Skeletal muscle satellite cell (primary cell): ENCODE data around the gene VIPR2.
"Not testable (repeated sequence)": the region's sequence is repeated elsewhere in the genome, so short reads cannot be mapped to it uniquely, and the experiment has no call there.

Experiments used
- H3K27me3 ChIP-seq: 2 replicates; pipeline ENCODE4 v1.7.0; 2013; ENCODE audit warnings: low read length; ENCODE audit not compliant: control insufficient read depth, insufficient read depth
- H3K36me3 ChIP-seq: 2 replicates; pipeline ENCODE4 v1.7.0; 2013; ENCODE audit warnings: mild to moderate bottlenecking, control low read depth, low read length; ENCODE audit not compliant: insufficient read depth
- H3K4me1 ChIP-seq: 2 replicates; pipeline ENCODE4 v1.7.0; 2013; ENCODE audit warnings: low read length; ENCODE audit not compliant: control insufficient read depth, insufficient read depth
- H3K4me2 ChIP-seq: 2 replicates; pipeline ENCODE4 v1.7.0; 2013; ENCODE audit warnings: mild to moderate bottlenecking, low read length
- H3K4me3 ChIP-seq: 2 replicates; pipeline ENCODE4 v1.7.0; 2013; ENCODE audit warnings: low read length
- H3K9ac ChIP-seq: 2 replicates; pipeline ENCODE4 v1.7.0; 2013; ENCODE audit warnings: mild to moderate bottlenecking, low read depth, low read length, moderate library complexity
- H3K9me3 ChIP-seq: replicated peaks from 2 replicates; pipeline ENCODE4 v1.7.0; 2013; ENCODE audit warnings: mild to moderate bottlenecking, control low read depth, low read length

The VIPR2 gene

GRCh38 chr7:159107161-159107892 lies 37.3 kb downstream of the VIPR2 start:
- no peaks in the 10 kb centered on the region for H3K27me3 ChIP-seq
- H3K4me2 ChIP-seq, result no peak overlapping the region
- H3K4me3 ChIP-seq, result no peak overlapping the region
- H3K4me1 ChIP-seq, result no peaks in the 10 kb centered on the region
- no peak overlapping the region for H3K9ac ChIP-seq
- no peaks in the 10 kb centered on the region for H3K9me3 ChIP-seq
- H3K36me3 ChIP-seq, result no peaks in the 10 kb centered on the region

GRCh38 chr7:159105832-159106811 lies 38.5 kb downstream of the VIPR2 start:
- no peak overlapping the region for H3K9ac ChIP-seq
- no peaks in the 10 kb centered on the region for H3K27me3 ChIP-seq
- no peaks in the 10 kb centered on the region for H3K4me1 ChIP-seq
- no peak overlapping the region for H3K4me2 ChIP-seq
- no peaks in the 10 kb centered on the region for H3K9me3 ChIP-seq
- H3K36me3 ChIP-seq, result no peaks in the 10 kb centered on the region
- H3K4me3 ChIP-seq, result no peak overlapping the region

- no peaks in the 10 kb centered on the region for H3K4me1 ChIP-seq
- no peak overlapping the region for H3K4me2 ChIP-seq
- no peaks in the 10 kb centered on the region for H3K9me3 ChIP-seq
- H3K27me3 ChIP-seq, result no peaks in the 10 kb centered on the region
- no peak overlapping the region for H3K9ac ChIP-seq
- H3K36me3 ChIP-seq, result no peaks in the 10 kb centered on the region
- no peak overlapping the region for H3K4me3 ChIP-seq
Measured at GRCh38 chr7:159105066-159105780, 39.4 kb downstream of the VIPR2 start.

GRCh38 chr7:159104188-159104920 lies 40.3 kb downstream of the VIPR2 start:
- Histone ChIP-seq H3K9ac (no peak overlapping the region), H3K4me2 (no peak overlapping the region), H3K4me3 (no peak overlapping the region), H3K27me3 (no peaks in the 10 kb centered on the region), H3K4me1 (no peaks in the 10 kb centered on the region), H3K36me3 (no peaks in the 10 kb centered on the region), H3K9me3 (no peaks in the 10 kb centered on the region)

- Histone ChIP-seq H3K27me3 (no peaks in the 10 kb centered on the region), H3K4me1 (no peaks in the 10 kb centered on the region), H3K4me3 (no peak overlapping the region), H3K4me2 (no peak overlapping the region), H3K9me3 (no peaks in the 10 kb centered on the region), H3K9ac (no peak overlapping the region), H3K36me3 (no peaks in the 10 kb centered on the region)
Measured at GRCh38 chr7:159103382-159104187, 41.1 kb downstream of the VIPR2 start.

GRCh38 chr7:159102681-159103381 lies 41.8 kb downstream of the VIPR2 start:
- Histone ChIP-seq H3K9ac (no peak overlapping the region), H3K36me3 (no peaks in the 10 kb centered on the region), H3K27me3 (no peaks in the 10 kb centered on the region), H3K9me3 (no peaks in the 10 kb centered on the region), H3K4me2 (no peak overlapping the region), H3K4me1 (no peaks in the 10 kb centered on the region), H3K4me3 (no peak overlapping the region)

- H3K4me1 ChIP-seq, H3K4me3 ChIP-seq, H3K9ac ChIP-seq, H3K9me3 ChIP-seq, H3K4me2 ChIP-seq, H3K27me3 ChIP-seq, H3K36me3 ChIP-seq: not testable (repeated sequence)
Measured at GRCh38 chr7:159101661-159102091, 43.0 kb downstream of the VIPR2 start.

GRCh38 chr7:159101083-159101395 lies 43.6 kb downstream of the VIPR2 start:
- H3K4me2 ChIP-seq, H3K9me3 ChIP-seq, H3K4me3 ChIP-seq, H3K4me1 ChIP-seq, H3K9ac ChIP-seq, H3K27me3 ChIP-seq, H3K36me3 ChIP-seq: not testable (repeated sequence)

- H3K27me3 ChIP-seq, H3K36me3 ChIP-seq, H3K4me1 ChIP-seq, H3K9ac ChIP-seq, H3K4me3 ChIP-seq, H3K4me2 ChIP-seq, H3K9me3 ChIP-seq: not testable (repeated sequence)
Measured at GRCh38 chr7:159100281-159101082, 44.2 kb downstream of the VIPR2 start.
